Lower leg skin (tissue), 3 donors: ENCODE data around the gene CCDC187.

Experiments used
- CTCF ChIP-seq, 3 donors: fragments of 450-650 bp; IDR thresholded peaks; one replicate each; pipeline ENCODE4 v1.5.1; 2016; ENCODE audit warnings: antibody characterized with exemption in 3 of 3, mild to moderate bottlenecking in 3 of 3, moderate library complexity in 2 of 3
- POLR2A ChIP-seq, 2 donors: fragments of 450-650 bp; IDR thresholded peaks; one replicate each; pipeline ENCODE4 v1.6.1; 2016 to 2017; ENCODE audit warnings: antibody characterized with exemption in 2 of 2, mild to moderate bottlenecking in 1 of 2, moderate library complexity in 1 of 2

DNA sequence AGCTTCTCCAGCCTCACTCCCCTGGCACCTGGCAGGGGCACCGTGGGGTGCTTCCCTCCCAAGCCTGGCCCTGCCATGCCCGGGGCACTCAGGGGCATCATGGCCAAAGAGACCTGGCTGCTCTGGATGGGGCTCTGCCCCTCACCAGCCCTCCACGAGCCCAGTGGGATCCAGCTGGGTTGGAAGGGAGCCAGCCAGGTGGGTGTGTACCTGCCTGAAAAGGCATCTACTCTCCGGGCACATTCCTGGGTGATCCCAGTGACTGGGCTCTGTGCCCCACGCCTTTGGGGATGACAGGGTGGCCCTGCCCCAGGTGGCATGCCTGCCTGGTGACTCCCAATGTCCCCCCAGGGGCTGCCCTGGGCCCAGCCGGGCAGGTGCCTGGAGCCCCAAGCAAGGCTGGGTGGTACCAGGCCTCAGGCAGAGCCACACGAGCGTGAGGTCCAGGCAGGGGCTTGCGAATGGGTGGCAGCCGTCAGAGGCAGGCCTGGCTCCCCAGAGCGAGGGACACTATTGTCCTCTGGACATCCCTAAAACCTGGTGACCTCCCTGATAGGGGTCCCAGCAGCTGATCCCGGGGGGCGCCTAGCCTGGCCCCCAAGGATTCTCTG lies 24.2 kb upstream of the CCDC187 start:
- TF ChIP-seq POLR2A (IDR thresholded peaks at IDR 0.05) (no peak), CTCF (IDR thresholded peaks at IDR 0.05) (no peak)
